Colonic mucosa (tissue), 4 donors: ENCODE measurements around the gene ELANE. TPM values are rescaled to one million over a fixed set of nuclear protein-coding genes. Genes with fewer than 3 reads are reported as not detected.
A peak's percentile ranks its signal among the peaks of the same experiment; 100 is the strongest.
"Not testable (repeated sequence)": the region's sequence is repeated elsewhere in the genome, so short reads cannot be mapped to it uniquely, and the experiment has no call there.

Experiments
- DNase-seq: peaks from one replicate; pipeline ENCODE4 v3.0.0-alpha.2; 2020
- H3K27ac ChIP-seq: fragments of 200-600 bp; one replicate; pipeline ENCODE4 v1.8.0; 2021
- H3K27me3 ChIP-seq: fragments of 200-600 bp; one replicate; pipeline ENCODE4 v1.8.0; 2021
- H3K36me3 ChIP-seq: fragments of 200-600 bp; one replicate; pipeline ENCODE4 v1.8.0; 2021
- H3K4me1 ChIP-seq: fragments of 200-600 bp; one replicate; pipeline ENCODE4 v1.8.0; 2021; ENCODE audit warnings: mild to moderate bottlenecking
- H3K4me3 ChIP-seq: fragments of 200-600 bp; one replicate; pipeline ENCODE4 v1.8.0; 2021
- H3K9ac ChIP-seq, 2 donors: one replicate each; pipeline ENCODE4 v1.7.0; 2013; ENCODE audit warnings: control low read depth in 2 of 2, low read depth in 2 of 2, low read length in 2 of 2
- H3K9me3 ChIP-seq: fragments of 200-600 bp; one replicate; pipeline ENCODE4 v1.8.0; 2021
- intact Hi-C: fragments of 100-400 bp; cut with DNase I; formaldehyde crosslinking; loops from one replicate; pipeline ENCODE4 v1.14.1; 2022
- total RNA-seq, 2 donors: library from RNA; stranded (reverse); fragmentation: NEBNext Ultra II Directional in 1 of 2; extraction: Animal tissue kit (Norgen Biotek cat#: 25700) in 1 of 2; gene quantifications; one replicate each; pipeline ENCODE4 v1.2.1, GENCODE V29; 2021
- TF ChIP-seq, protein P1 (sequence below): fragments of 200-600 bp; IDR thresholded peaks from one replicate; pipeline ENCODE4 v1.8.0; 2022; ENCODE audit warnings: antibody characterized with exemption, mild to moderate bottlenecking
- donor health status: healthy.
- donor health status: DM: no; HTN: no; CAD: no.
- donor health status: DM: no; HTN: no; CAD: no.

ELANE gene
- total RNA-seq, 2 donors from 2014 or later = not detected

DNA sequence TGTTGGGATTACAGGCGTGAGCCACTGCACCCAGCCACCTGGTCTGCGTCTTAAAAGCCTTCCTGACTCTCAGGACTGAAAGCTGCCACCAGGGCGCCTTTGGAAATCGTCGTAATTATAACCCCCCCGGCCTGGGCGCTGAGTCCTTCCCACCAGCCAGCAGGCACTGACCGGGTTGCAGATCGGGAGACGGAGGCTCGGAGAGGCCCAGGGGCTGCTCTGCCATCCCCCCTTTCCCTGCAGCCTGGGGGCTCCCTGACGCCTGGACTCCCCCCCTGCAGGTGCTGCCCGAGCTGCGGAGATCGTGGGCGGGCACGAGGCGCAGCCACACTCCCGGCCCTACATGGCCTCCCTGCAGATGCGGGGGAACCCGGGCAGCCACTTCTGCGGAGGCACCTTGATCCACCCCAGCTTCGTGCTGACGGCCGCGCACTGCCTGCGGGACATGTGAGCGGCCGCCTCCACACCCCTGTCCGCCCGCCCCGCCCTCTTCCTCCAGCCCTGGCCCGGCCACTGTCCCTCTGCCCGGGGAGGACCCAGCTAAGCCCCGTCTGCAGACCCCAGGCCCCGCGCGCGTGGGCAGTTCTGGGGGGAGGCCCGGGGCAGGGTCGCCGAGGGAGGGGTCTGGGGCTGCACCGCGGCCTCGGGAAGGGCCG lies 8.8 kb upstream of the ELANE start:
- intact Hi-C loops = no loop called here
- Histone ChIP-seq H3K27me3 (peaks cover 46% of the 10 kb centered on the region), H3K4me3 (peak overlapping the region; percentile 5), H3K9me3 (no peaks in the 10 kb centered on the region), H3K9ac (no peak overlapping the region), H3K27ac (no peak overlapping the region), H3K4me1 (peaks cover 9% of the 10 kb centered on the region), H3K36me3 (no peaks in the 10 kb centered on the region)
- DNase-seq = no peak
- TF ChIP-seq, protein P1, sequence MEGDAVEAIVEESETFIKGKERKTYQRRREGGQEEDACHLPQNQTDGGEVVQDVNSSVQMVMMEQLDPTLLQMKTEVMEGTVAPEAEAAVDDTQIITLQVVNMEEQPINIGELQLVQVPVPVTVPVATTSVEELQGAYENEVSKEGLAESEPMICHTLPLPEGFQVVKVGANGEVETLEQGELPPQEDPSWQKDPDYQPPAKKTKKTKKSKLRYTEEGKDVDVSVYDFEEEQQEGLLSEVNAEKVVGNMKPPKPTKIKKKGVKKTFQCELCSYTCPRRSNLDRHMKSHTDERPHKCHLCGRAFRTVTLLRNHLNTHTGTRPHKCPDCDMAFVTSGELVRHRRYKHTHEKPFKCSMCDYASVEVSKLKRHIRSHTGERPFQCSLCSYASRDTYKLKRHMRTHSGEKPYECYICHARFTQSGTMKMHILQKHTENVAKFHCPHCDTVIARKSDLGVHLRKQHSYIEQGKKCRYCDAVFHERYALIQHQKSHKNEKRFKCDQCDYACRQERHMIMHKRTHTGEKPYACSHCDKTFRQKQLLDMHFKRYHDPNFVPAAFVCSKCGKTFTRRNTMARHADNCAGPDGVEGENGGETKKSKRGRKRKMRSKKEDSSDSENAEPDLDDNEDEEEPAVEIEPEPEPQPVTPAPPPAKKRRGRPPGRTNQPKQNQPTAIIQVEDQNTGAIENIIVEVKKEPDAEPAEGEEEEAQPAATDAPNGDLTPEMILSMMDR = no peak

- peaks cover 47% of the 10 kb centered on the region for H3K27me3 ChIP-seq
- no peak for DNase-seq
- TF ChIP-seq, protein P1 = no peak
These were observed 8.1 kb upstream of the ELANE start for GRCh38 chr19:843836-844545.

GRCh38 chr19:844546-844971 lies 7.5 kb upstream of the ELANE start:
- Histone ChIP-seq H3K4me3 (no peak overlapping the region), H3K9me3 (no peaks in the 10 kb centered on the region), H3K4me1 (peaks cover 9% of the 10 kb centered on the region), H3K36me3 (no peaks in the 10 kb centered on the region), H3K27me3 (peaks cover 47% of the 10 kb centered on the region), H3K9ac (no peak overlapping the region), H3K27ac (no peak overlapping the region)
- intact Hi-C loops = no loop called here
- TF ChIP-seq, protein P1 = no peak
- DNase-seq = no peak

More at GRCh38 chr19:843836-844545, 8.1 kb upstream of the ELANE start:
- H3K36me3 ChIP-seq = no peaks in the 10 kb centered on the region
- H3K9me3 ChIP-seq = no peaks in the 10 kb centered on the region
- intact Hi-C loops = no loop called here
- H3K9ac ChIP-seq = no peak overlapping the region
- H3K4me3 ChIP-seq = peak overlapping the region; percentile 5
- H3K27ac ChIP-seq = no peak overlapping the region
- peaks cover 9% of the 10 kb centered on the region for H3K4me1 ChIP-seq

DNA sequence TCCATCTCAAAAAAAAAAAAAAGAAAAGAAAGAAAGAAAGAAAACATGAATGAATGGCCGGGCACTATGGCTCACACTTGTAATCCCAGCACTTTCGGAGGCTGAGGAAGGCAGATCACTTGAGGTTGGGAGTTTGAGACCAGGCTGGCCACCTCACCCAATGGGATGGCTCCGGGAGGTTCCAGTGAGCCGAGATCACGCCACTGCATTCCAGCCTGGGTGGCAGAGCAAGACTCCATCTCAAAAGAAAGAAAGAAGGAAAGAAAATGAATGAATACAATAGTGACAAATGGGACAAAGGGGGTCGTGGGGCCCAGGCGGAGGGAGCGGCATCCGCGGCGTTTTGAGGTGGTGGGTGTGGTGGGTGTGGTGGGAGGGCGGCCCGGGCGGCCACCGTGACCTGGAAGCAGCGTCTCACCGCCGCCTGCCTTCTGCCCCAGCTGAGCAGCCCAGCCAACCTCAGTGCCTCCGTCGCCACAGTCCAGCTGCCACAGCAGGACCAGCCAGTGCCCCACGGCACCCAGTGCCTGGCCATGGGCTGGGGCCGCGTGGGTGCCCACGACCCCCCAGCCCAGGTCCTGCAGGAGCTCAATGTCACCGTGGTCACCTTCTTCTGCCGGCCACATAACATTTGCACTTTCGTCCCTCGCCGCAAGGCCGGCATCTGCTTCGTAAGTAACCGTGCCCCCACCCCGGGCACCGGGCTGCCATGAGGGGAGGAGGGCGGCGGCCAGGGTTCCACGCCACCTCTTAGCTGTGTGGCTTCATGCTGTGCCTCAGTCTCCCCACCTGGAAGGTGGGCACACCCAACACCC lies 6.2 kb upstream of the ELANE start:
- intact Hi-C loops = no loop called here
- TF ChIP-seq, protein P1 = no peak
- Histone ChIP-seq H3K27me3 (peaks cover 51% of the 10 kb centered on the region), H3K36me3 (no peaks in the 10 kb centered on the region), H3K9me3 (no peaks in the 10 kb centered on the region), H3K27ac (no peak overlapping the region), H3K4me1 (peaks cover 9% of the 10 kb centered on the region), H3K4me3 (no peak overlapping the region), H3K9ac (no peak overlapping the region)
- DNase-seq = no peak

- no peaks in the 10 kb centered on the region for H3K36me3 ChIP-seq
- H3K27me3 ChIP-seq = peaks cover 59% of the 10 kb centered on the region
- H3K4me3 ChIP-seq = no peak overlapping the region
- no peaks in the 10 kb centered on the region for H3K9me3 ChIP-seq
- TF ChIP-seq, protein P1 = no peak
- no peak overlapping the region for H3K27ac ChIP-seq
- H3K4me1 ChIP-seq = peaks cover 5% of the 10 kb centered on the region
- H3K9ac ChIP-seq = no peak overlapping the region
- intact Hi-C loops = no loop called here
- no peak for DNase-seq
These were observed 3.6 kb upstream of the ELANE start for GRCh38 chr19:848386-848921.

DNA sequence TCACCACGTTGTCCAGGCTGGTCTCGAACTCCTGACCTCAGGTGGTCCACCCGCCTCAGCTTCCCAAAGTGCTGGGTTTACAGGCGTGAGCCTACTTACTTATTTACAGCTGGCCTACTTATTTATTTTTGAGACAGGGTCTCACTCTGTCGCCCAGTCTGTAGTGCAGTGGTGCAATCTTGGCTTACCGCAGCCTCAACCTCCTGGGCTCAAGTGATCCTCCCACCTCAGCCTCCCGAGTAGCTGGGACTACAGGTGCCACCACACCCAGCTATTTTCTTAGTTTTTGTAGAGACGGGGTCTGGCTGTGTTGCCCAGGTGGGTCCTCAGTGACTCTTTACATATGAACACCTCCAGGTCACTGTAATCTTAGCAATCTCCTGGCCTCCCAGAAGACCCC lies 2.9 kb upstream of the ELANE start:
- H3K4me1 ChIP-seq, H3K36me3 ChIP-seq, H3K27ac ChIP-seq, DNase-seq, H3K4me3 ChIP-seq, H3K9me3 ChIP-seq, H3K9ac ChIP-seq, intact Hi-C loops: not testable (repeated sequence)
- H3K27me3 ChIP-seq = peaks cover 54% of the 10 kb centered on the region
